HG02970 (cell line): ENCODE data around the gene KIF9.
"Not testable (repeated sequence)": the region's sequence is repeated elsewhere in the genome, so short reads cannot be mapped to it uniquely, and the experiment has no call there.

Experiments used
- ATAC-seq: cut with Tn5 transposase; IDR thresholded peaks from one replicate; pipeline ENCODE4 v1.9.1; 2021; ENCODE audit warnings: mild to moderate bottlenecking, moderate library complexity, moderate number of reproducible peaks; ENCODE audit not compliant: unreplicated experiment, low FRiP score

KIF9 gene

GRCh38 chr3:47282424-47283192 lies at the start of gene KIF9, which contains the start of gene KLHL18:
Gene KIF9 (minus strand): TSS chr3:47282799. CDS start chr3:47277374, 5,425 bp downstream.
Gene KLHL18 (plus strand): TSS chr3:47282944. CDS start chr3:47282966, 22 bp downstream.
- ATAC-seq = peak; percentile 81

DNA sequence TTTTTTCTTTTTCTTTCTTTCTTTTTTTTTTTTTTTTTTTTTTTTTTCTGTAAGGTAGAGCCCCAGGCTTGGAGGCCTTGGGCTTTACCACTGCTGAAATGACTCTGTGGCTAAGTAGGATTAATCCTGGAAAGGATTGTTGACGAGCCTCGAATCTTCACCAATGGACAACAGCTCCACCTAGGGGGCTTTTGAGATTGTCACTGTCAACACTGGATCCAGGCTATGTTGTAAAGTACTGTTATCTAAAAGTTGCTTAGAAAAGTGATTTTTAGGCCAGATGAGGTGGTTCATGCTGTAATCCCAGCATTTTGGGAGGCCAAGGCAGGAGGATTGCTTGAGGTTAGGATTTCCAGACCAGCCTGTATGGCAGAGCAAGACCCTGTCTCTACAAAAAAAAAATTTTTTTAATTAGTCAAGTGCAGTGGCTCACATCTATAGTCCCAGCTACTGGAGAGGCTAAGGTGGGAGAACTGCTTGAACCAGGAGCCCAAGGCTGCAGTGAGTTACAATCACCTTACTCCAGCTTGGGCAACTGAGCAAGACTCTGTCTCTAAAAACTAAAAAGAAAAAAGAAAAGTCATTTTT lies 41.8 kb upstream of the KIF9 start:
- ATAC-seq = no peak

GRCh38 chr3:47323431-47324277 lies 41.1 kb upstream of the KIF9 start:
- ATAC-seq = no peak

DNA sequence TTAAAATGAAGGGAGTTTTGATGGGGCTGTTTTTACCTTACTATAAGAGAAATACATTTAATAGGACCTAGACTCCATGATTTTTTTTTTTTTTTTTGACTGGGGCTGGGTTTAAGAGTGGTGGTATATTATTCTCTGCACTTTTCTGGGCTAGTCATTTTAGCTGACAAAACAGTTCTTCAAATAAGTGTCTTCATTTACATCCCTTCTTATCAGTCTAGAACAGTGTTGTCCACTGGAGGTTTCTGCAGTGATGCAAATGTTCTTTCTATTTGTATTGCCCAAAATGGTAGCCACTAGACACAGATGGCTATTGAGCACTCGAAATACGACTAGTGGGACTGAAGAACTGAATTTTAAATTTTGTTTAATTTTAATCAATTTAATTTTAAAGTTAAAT lies 37.4 kb upstream of the KIF9 start:
- ATAC-seq = no peak

GRCh38 chr3:47318916-47319315 lies 36.3 kb upstream of the KIF9 start:
- ATAC-seq = no peak

- ATAC-seq = not testable (repeated sequence)
Measured at GRCh38 chr3:47316151-47316550, 33.6 kb upstream of the KIF9 start.

DNA sequence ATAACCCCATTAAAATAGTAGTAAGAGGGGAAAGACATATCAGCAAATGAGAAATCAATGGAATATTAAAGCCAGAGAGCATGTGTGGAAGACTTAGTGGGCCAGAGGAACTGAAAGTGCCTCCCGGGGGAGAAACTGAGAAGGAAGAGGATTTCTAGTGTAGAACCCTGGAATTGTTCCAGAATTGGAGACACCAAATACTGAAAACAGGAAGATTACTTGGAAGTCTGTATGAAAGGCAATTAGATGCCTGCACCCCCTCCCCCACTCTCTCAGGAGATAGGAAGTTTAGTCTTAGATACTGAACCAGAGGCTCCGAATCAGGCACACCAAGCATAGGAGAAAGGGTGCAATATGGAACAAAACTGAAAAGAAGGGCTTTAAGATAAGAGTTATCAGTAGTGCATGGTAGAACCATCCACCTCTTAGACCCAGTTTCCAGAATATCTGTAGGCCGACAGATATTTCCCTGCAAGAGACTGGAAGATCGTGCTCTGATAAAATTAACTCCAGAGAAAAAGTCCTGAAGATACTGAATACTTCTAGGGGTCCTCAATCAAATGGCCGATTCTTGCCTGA lies 32.6 kb upstream of the KIF9 start:
- no peak for ATAC-seq

DNA sequence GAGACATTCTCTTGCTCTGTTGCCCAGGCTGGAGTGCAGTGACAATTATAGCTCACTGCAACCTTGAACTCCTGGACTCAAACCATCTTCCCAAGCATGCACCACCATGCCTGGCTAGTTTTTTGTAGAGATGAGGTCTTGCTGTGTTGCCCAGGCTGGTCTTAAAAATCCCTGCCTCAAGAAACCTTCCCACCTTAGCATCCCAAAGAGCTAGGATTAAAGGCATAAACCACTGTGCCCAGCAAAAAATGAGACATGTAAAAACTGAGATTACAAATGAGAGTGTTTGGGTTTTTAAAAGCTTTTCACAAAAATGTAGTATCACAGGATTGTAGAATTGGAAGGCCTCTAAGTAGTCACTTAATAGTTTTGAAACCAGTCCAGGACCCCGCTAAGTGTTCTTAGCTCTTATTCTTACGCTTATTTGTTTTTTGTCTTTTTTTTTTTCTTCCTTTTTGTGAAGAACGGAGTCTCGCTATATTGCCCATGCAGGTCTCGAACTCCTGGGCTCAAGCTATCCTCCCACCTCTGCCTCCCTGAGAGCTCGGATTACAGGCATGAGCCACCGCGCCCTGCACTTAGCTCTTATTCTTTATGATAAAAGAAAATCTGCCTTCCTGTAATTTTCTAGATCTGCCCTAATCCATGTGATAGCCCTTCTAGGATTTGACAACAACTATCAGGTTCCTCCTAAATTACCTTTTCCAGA lies 31.6 kb upstream of the KIF9 start:
- no peak for ATAC-seq

- ATAC-seq = no peak
Measured at GRCh38 chr3:47313341-47314055, 30.9 kb upstream of the KIF9 start.

DNA sequence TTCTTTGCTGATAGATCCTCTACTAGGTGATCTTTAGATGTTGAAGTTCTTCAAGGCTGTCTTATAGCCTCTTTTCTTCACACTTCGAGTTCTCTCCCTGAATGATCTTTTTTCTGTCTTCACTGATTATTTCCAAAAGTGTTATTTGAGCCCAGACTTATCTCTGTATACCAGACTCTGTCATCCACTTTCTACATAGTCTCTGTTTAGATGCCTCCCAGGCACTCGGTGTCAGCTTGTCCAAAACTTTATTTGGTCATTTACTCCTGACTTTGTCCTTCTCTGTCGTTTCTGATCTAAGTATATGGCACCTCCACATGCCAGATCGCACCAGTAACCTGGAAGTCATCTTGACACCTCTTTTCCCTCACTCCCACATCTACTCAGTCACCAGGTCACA lies 27.8 kb upstream of the KIF9 start:
- no peak for ATAC-seq

- not testable (repeated sequence) for ATAC-seq
Measured at GRCh38 chr3:47309231-47309630, 26.6 kb upstream of the KIF9 start.

GRCh38 chr3:47306022-47306421 lies 23.4 kb upstream of the KIF9 start:
- ATAC-seq = no peak

GRCh38 chr3:47301456-47301855 lies 18.9 kb upstream of the KIF9 start:
- no peak for ATAC-seq

- ATAC-seq = no peak
Measured at GRCh38 chr3:47299381-47300318, 17.1 kb upstream of the KIF9 start.

GRCh38 chr3:47298439-47298838 lies 15.8 kb upstream of the KIF9 start:
- ATAC-seq = no peak

GRCh38 chr3:47296562-47297302 lies 14.1 kb upstream of the KIF9 start:
- no peak for ATAC-seq

GRCh38 chr3:47295976-47296375 lies 13.4 kb upstream of the KIF9 start:
- no peak for ATAC-seq

DNA sequence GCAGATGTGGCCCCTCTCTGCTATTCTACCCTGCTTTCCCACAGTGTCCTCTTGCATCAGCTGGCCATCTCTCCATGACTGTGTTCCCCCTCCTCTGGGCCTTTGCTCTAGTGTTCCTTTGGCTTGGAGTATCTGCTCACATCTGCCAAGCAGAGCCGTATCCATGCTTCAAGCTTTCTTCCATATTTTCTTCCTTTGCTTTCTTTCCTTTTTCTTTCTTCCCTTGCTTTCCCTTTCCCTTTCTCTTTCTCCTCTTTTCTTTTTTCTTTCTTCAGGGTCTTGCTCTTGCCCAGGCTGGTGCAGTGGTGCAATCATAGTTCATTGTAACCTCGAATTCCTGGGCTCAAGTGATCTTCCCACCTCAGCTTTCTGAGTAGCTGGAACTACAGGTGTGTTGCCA lies 12.7 kb upstream of the KIF9 start:
- no peak for ATAC-seq
